HepG2 (cell line): ENCODE data around the gene PLEKHA6. TPM values are rescaled to one million over a fixed set of nuclear protein-coding genes. Genes with fewer than 3 reads are reported as not detected.

ENCODE experiments used
- ATAC-seq: fragments of 200-7000 bp; cut with Tn5 transposase; 3 replicates; pipeline ENCODE4 v1.9.1; 2020; ENCODE audit warnings: mild to moderate bottlenecking, moderate library complexity
- BruUV-seq: library from RNA; stranded (reverse); fragments of 400-500 nt; replicated peaks from 2 replicates; lab custom pipeline; 2021; lab: Mats Ljungman, UMichigan
- CTCF ChIA-PET: fragments of 300-600 bp; formaldehyde crosslinking; extraction: SDS; loops from one replicate; lab custom pipeline; 2021; ENCODE audit warnings: low total read pairs, inconsistent platforms, low intra/inter-chr PET ratio; lab: Yijun Ruan, JAX
- POLR2A ChIA-PET: fragments of 350-600 bp; sonication (Branson Sonifier 250); formaldehyde crosslinking; loops from one replicate; lab custom pipeline; 2020; ENCODE audit warnings: antibody characterized with exemption, inconsistent platforms; lab: Yijun Ruan, JAX
- DNase-seq: peaks from one replicate; pipeline ENCODE4 v3.0.0-alpha.2; 2015; ENCODE audit warnings: low spot score
- FAIRE-seq: peaks from 3 replicates; lab custom pipeline; 2011; peaks lifted over from hg19 to GRCh38; lab: Jason Lieb, UNC
- H2AFZ ChIP-seq: one replicate; pipeline ENCODE4 v1.6.1; 2011; ENCODE audit warnings: low read length, inconsistent platforms
- H3K27ac ChIP-seq: fragments of 300-600 bp; 3 replicates; pipeline ENCODE4 v1.8.0; 2011; ENCODE audit warnings: mixed run types, mild to moderate bottlenecking, mixed read lengths, low read length, inconsistent platforms; ENCODE audit not compliant: insufficient read depth; ENCODE audit errors: extremely low read length
- H3K27me3 ChIP-seq, 2 experiments: fragments of 200-600 bp in 1 of 2; 2 replicates in 1 of 2; 3 replicates in 1 of 2; pipeline versions ENCODE4 v1.6.0 to v1.8.0; 2011; ENCODE audit warnings: low read length in 2 of 2, mild to moderate bottlenecking in 2 of 2, moderate library complexity in 2 of 2, inconsistent platforms in 1 of 2; ENCODE audit not compliant: insufficient read depth in 2 of 2, control insufficient read depth in 1 of 2
- H3K36me3 ChIP-seq, 2 experiments: fragments of 200-600 bp in 1 of 2; replicated peaks in 1 of 2; 2 replicates in 1 of 2; 3 replicates in 1 of 2; pipeline versions ENCODE4 v1.5.1 to v1.8.0; 2011; ENCODE audit warnings: low read length in 2 of 2, inconsistent platforms in 1 of 2; ENCODE audit not compliant: insufficient read depth in 2 of 2, control insufficient read depth in 1 of 2
- H3K4me1 ChIP-seq: 2 replicates; pipeline ENCODE4 v1.5.1; 2012; ENCODE audit warnings: low read length, inconsistent platforms; ENCODE audit not compliant: insufficient read depth
- H3K4me2 ChIP-seq: 2 replicates; pipeline ENCODE4 v1.6.0; 2011; ENCODE audit warnings: low read depth, low read length, inconsistent platforms
- H3K4me3 ChIP-seq, 3 experiments: fragments of 200-600 bp in 1 of 3; sonication (generic), shearing (Covaris generic) in 1 of 3; replicated peaks in 1 of 3; 2 replicates each; pipeline ENCODE4 v1.5.1; 2011 to 2016; ENCODE audit warnings: low read length in 3 of 3, inconsistent platforms in 2 of 3, low read depth in 2 of 3, mild to moderate bottlenecking in 2 of 3, control low read depth in 1 of 3, mixed read lengths in 1 of 3; ENCODE audit not compliant: insufficient read depth in 1 of 3
- H3K79me2 ChIP-seq: one replicate; pipeline ENCODE4 v1.6.1; 2011; ENCODE audit warnings: low read length, inconsistent platforms; ENCODE audit not compliant: insufficient read depth
- H3K9ac ChIP-seq: 2 replicates; pipeline ENCODE4 v1.6.0; 2011; ENCODE audit warnings: mild to moderate bottlenecking, low read depth, low read length, inconsistent platforms; ENCODE audit not compliant: insufficient read depth
- H3K9me3 ChIP-seq: 2 replicates; pipeline ENCODE4 v1.5.1; 2012; ENCODE audit warnings: mild to moderate bottlenecking, low read length
- H4K20me1 ChIP-seq: 2 replicates; pipeline ENCODE4 v1.6.0; 2011; ENCODE audit warnings: inconsistent platforms, mild to moderate bottlenecking, low read length, moderate library complexity; ENCODE audit not compliant: insufficient read depth
- FOSL2 ChIP-seq: sonication (generic); formaldehyde crosslinking; IDR thresholded peaks from 2 replicates; pipeline ENCODE4 v1.4.0; 2020; ENCODE audit warnings: missing genetic modification reagents
- GABPA ChIP-seq, 2 experiments: IDR thresholded peaks; 2 replicates each; pipeline ENCODE4 v1.6.1; 2011 to 2016; ENCODE audit warnings: low read depth in 2 of 2, low read length in 1 of 2, missing biosample characterization in 1 of 2, missing genetic modification characterization in 1 of 2
- NFE2L1 ChIP-seq: sonication (generic); formaldehyde crosslinking; IDR thresholded peaks from 2 replicates; pipeline ENCODE4 v1.4.0; 2020; ENCODE audit warnings: missing genetic modification reagents, mild to moderate bottlenecking, borderline replicate concordance
- PLRG1 ChIP-seq: fragments of 450-650 bp; conservative IDR thresholded peaks from 2 replicates; pipeline ENCODE4 v1.6.1; 2016
- RARG ChIP-seq: sonication (generic); formaldehyde crosslinking; IDR thresholded peaks from 2 replicates; pipeline ENCODE4 v1.4.0; 2020; ENCODE audit warnings: low read depth, mild to moderate bottlenecking, missing genetic modification reagents
- SRSF1 ChIP-seq: fragments of 200-400 bp; formaldehyde crosslinking; optimal IDR thresholded peaks from 2 replicates; pipeline ENCODE3; 2017; ENCODE audit warnings: mild to moderate bottlenecking, low read depth, low read length, moderate library complexity
- TGIF2 ChIP-seq: IDR thresholded peaks from 2 replicates; pipeline ENCODE4 v1.6.1; 2016; ENCODE audit warnings: control low read depth, missing compliant biosample characterization
- THAP11 ChIP-seq: IDR thresholded peaks from 2 replicates; pipeline ENCODE4 v1.6.1; 2016; ENCODE audit warnings: missing biosample characterization, missing genetic modification reagents
- ZBTB20 ChIP-seq: sonication (generic); formaldehyde crosslinking; IDR thresholded peaks from 2 replicates; pipeline ENCODE4 v1.8.1; 2023; ENCODE audit warnings: missing genetic modification reagents, low read depth, mild to moderate bottlenecking, borderline replicate concordance
- ZNF556 ChIP-seq: sonication (generic); formaldehyde crosslinking; IDR thresholded peaks from 2 replicates; pipeline ENCODE4 v1.4.0; 2020; ENCODE audit warnings: mild to moderate bottlenecking, missing genetic modification reagents, borderline replicate concordance
- ZNF570 ChIP-seq: sonication (generic); formaldehyde crosslinking; IDR thresholded peaks from 2 replicates; pipeline ENCODE4 v1.4.0; 2020; ENCODE audit warnings: mild to moderate bottlenecking, missing genetic modification reagents, borderline replicate concordance
- WGBS: methylation state at CpG from one replicate; pipeline ENCODE4 v1.1.6; 2017; ENCODE audit warnings: low lambda C conversion rate; 5-methylcytosine and 5-hydroxymethylcytosine counted together
- in situ Hi-C: cut with HindIII; loops from 2 replicates; pipeline ENCODE4 v1.10.0; 2017; ENCODE audit warnings: low pct_unique_long_range_greater_than_20kb; ENCODE audit not compliant: extremely low pct_ligation_motif_present
- intact Hi-C: fragments of 100-400 bp; cut with micrococcal nuclease; formaldehyde crosslinking; loops from one replicate; pipeline ENCODE4 v1.10.0; 2022; ENCODE audit not compliant: unreplicated experiment
- polyA plus RNA-seq, 8 experiments: library from polyadenylated mRNA; depleted of rRNA in 3 of 8; stranded (reverse) in 7 of 8; unstranded in 1 of 8; fragments of >200 nt; fragmentation: Illumina TruSeq in 4 of 8; extraction: Trizol in 4 of 8; gene quantifications; 2 replicates each; pipeline versions ENCODE4 v1.2.1 to v1.2.3, GENCODE V29; 2011 to 2016; ENCODE audit warnings: low read depth in 4 of 8, missing spikeins in 1 of 8, mixed read lengths in 1 of 8; ENCODE audit not compliant: insufficient read depth in 1 of 8
- total RNA-seq, 5 experiments: library from RNA; depleted of rRNA; stranded (reverse); fragments of >200 nt; fragmentation: Illumina TruSeq; extraction: Trizol; gene quantifications; 2 replicates each; pipeline ENCODE4 v1.2.3, GENCODE V29; 2016; ENCODE audit warnings: low read depth in 1 of 5
- TF ChIP-seq, protein P1 (sequence below): sonication (generic); formaldehyde crosslinking; IDR thresholded peaks from 2 replicates; pipeline ENCODE4 v1.8.1; 2022; ENCODE audit warnings: low read depth, mild to moderate bottlenecking, missing genetic modification reagents
- TF ChIP-seq, protein P2 (sequence below): sonication (generic); formaldehyde crosslinking; IDR thresholded peaks from 2 replicates; pipeline ENCODE4 v1.5.0; 2020; ENCODE audit warnings: missing genetic modification reagents, mild to moderate bottlenecking, borderline replicate concordance
- TF ChIP-seq, protein P3 (sequence below): sonication (generic); formaldehyde crosslinking; IDR thresholded peaks from 2 replicates; pipeline ENCODE4 v1.4.0; 2020; ENCODE audit warnings: mild to moderate bottlenecking, missing genetic modification reagents
- TF ChIP-seq, protein P4 (sequence below): sonication (generic); formaldehyde crosslinking; IDR thresholded peaks from 2 replicates; pipeline ENCODE4 v1.5.0; 2020; ENCODE audit warnings: mild to moderate bottlenecking, missing genetic modification reagents, borderline replicate concordance

Gene PLEKHA6
- total and polyA plus RNA-seq, 2 of the 13 experiments (the other 11 are each of a cell fraction or from before 2014, with no cell fraction given): 5.3 to 11.4 TPM

DNA sequence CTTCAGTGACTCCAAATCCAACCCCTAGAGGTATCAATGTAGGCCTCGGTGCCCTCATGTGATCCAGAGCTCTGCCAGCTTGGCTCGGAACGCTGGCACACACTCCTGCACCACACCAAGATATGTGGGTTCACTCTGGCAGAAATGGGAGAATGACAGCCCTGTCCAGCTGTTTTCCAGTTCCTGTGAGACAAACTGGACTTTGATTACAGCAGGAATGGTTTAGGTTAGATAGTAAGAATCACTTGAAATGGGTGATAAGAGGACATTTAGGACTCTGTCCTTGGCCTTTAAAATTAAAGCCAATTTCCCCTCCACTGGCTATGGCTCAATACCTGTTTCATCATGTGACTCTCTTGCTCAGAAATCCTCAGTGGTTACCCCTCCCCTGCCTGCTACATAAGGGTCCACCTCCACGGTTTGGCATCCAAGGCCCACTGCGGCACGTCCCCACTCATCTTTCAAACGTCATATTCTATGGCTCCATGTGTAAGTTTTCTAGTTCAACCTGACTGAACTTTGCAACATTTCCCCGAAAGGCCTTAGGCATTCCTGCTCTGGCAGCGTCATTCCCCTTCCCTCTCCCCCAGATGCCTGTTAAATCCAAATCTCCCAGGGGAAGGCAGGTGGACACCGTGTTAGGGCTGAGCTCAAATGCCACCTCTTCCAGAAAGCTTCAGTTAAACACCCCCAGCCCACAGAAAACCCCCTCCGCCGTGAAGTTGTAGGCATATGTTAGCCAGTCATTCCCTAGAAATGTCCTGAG, 44.7 kb downstream of the PLEKHA6 start:
- no peak overlapping the region for H3K4me3 ChIP-seq
- ATAC-seq: no peak
- TF ChIP-seq, protein P1, sequence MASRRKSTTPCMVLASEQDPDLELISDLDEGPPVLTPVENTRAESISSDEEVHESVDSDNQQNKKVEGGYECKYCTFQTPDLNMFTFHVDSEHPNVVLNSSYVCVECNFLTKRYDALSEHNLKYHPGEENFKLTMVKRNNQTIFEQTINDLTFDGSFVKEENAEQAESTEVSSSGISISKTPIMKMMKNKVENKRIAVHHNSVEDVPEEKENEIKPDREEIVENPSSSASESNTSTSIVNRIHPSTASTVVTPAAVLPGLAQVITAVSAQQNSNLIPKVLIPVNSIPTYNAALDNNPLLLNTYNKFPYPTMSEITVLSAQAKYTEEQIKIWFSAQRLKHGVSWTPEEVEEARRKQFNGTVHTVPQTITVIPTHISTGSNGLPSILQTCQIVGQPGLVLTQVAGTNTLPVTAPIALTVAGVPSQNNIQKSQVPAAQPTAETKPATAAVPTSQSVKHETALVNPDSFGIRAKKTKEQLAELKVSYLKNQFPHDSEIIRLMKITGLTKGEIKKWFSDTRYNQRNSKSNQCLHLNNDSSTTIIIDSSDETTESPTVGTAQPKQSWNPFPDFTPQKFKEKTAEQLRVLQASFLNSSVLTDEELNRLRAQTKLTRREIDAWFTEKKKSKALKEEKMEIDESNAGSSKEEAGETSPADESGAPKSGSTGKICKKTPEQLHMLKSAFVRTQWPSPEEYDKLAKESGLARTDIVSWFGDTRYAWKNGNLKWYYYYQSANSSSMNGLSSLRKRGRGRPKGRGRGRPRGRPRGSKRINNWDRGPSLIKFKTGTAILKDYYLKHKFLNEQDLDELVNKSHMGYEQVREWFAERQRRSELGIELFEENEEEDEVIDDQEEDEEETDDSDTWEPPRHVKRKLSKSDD (CRISPR knock-in tag): no peak
- TF ChIP-seq, protein P2, sequence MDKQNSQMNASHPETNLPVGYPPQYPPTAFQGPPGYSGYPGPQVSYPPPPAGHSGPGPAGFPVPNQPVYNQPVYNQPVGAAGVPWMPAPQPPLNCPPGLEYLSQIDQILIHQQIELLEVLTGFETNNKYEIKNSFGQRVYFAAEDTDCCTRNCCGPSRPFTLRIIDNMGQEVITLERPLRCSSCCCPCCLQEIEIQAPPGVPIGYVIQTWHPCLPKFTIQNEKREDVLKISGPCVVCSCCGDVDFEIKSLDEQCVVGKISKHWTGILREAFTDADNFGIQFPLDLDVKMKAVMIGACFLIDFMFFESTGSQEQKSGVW (CRISPR knock-in tag): no peak
- no peak for TF ChIP-seq ZBTB20
- TF ChIP-seq, protein P3, sequence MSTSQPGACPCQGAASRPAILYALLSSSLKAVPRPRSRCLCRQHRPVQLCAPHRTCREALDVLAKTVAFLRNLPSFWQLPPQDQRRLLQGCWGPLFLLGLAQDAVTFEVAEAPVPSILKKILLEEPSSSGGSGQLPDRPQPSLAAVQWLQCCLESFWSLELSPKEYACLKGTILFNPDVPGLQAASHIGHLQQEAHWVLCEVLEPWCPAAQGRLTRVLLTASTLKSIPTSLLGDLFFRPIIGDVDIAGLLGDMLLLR (CRISPR knock-in tag): no peak
- no peak for TF ChIP-seq RARG (CRISPR knock-in tag)
- TF ChIP-seq PLRG1: no peak
- no peak for TF ChIP-seq ZNF570 (CRISPR knock-in tag)
- no peak for TF ChIP-seq SRSF1
- TF ChIP-seq GABPA (IDR thresholded peaks at IDR 0.05; ENCODE audit: low read depth, low read length): no peak
- TF ChIP-seq GABPA (CRISPR knock-in tag; IDR thresholded peaks at IDR 0.05; ENCODE audit: low read depth): no peak
- no peak for TF ChIP-seq FOSL2 (CRISPR knock-in tag)
- TF ChIP-seq TGIF2 (CRISPR knock-in tag): no peak
- TF ChIP-seq NFE2L1 (CRISPR knock-in tag): no peak
- TF ChIP-seq ZNF556: no peak
- TF ChIP-seq, protein P4, sequence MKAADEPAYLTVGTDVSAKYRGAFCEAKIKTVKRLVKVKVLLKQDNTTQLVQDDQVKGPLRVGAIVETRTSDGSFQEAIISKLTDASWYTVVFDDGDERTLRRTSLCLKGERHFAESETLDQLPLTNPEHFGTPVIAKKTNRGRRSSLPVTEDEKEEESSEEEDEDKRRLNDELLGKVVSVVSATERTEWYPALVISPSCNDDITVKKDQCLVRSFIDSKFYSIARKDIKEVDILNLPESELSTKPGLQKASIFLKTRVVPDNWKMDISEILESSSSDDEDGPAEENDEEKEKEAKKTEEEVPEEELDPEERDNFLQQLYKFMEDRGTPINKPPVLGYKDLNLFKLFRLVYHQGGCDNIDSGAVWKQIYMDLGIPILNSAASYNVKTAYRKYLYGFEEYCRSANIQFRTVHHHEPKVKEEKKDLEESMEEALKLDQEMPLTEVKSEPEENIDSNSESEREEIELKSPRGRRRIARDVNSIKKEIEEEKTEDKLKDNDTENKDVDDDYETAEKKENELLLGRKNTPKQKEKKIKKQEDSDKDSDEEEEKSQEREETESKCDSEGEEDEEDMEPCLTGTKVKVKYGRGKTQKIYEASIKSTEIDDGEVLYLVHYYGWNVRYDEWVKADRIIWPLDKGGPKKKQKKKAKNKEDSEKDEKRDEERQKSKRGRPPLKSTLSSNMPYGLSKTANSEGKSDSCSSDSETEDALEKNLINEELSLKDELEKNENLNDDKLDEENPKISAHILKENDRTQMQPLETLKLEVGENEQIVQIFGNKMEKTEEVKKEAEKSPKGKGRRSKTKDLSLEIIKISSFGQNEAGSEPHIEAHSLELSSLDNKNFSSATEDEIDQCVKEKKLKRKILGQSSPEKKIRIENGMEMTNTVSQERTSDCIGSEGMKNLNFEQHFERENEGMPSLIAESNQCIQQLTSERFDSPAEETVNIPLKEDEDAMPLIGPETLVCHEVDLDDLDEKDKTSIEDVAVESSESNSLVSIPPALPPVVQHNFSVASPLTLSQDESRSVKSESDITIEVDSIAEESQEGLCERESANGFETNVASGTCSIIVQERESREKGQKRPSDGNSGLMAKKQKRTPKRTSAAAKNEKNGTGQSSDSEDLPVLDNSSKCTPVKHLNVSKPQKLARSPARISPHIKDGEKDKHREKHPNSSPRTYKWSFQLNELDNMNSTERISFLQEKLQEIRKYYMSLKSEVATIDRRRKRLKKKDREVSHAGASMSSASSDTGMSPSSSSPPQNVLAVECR (CRISPR knock-in tag): no peak
- no peak for TF ChIP-seq THAP11 (CRISPR knock-in tag)

More for the DNA sequence above, 44.7 kb downstream of the PLEKHA6 start:
- H3K79me2 ChIP-seq: no peaks in the 10 kb centered on the region
- in situ Hi-C loops (no loop called here), intact Hi-C loops (no loop called here)
- POLR2A ChIA-PET: no interaction called here
- CTCF ChIA-PET: no interaction called here
- no peaks in the 10 kb centered on the region for H3K27me3 ChIP-seq
- H3K36me3 ChIP-seq: no peaks in the 10 kb centered on the region; a peak in 1 of 5 replicates
- WGBS: 85% methylated on average over 10 of the region's 12 CpGs
- no peaks in the 10 kb centered on the region for H4K20me1 ChIP-seq
- no peaks in the 10 kb centered on the region for H3K9me3 ChIP-seq
- no peak overlapping the region for H3K4me2 ChIP-seq
- H3K27ac ChIP-seq: no peak overlapping the region
- H3K9ac ChIP-seq: no peak overlapping the region
- DNase-seq (no peak), FAIRE-seq (no peak)
- no peak overlapping the region for H2AFZ ChIP-seq
- peaks cover 6% of the 10 kb centered on the region for H3K4me1 ChIP-seq
- BruUV-seq: no TSS peak
